Right lobe of liver (tissue), 4 donors: ENCODE data around the gene UGT2B15.
"Not testable (repeated sequence)": the region's sequence is repeated elsewhere in the genome, so short reads cannot be mapped to it uniquely, and the experiment has no call there.

Experiments
- POLR2A ChIP-seq: fragments of 450-650 bp; IDR thresholded peaks from one replicate; pipeline ENCODE4 v1.6.1; 2017; ENCODE audit warnings: antibody characterized with exemption, mild to moderate bottlenecking
- TF ChIP-seq, protein P1 (sequence below), 4 donors: fragments of 200-600 bp in 3 of 4; fragments of 450-650 bp in 1 of 4; IDR thresholded peaks; one replicate each; pipeline versions ENCODE4 v1.5.1 to v1.8.0; 2016 to 2022; ENCODE audit warnings: antibody characterized with exemption in 4 of 4, mild to moderate bottlenecking in 2 of 4
- donor health status: DM: no; HTN: no; CAD: no.
- donor health status: DM: no; HTN: no; CAD: no.
- donor health status: DM: no; HTN: yes; CAD: no.

GRCh38 chr4:68668537-68669163, 1.8 kb downstream of the UGT2B15 start:
- TF ChIP-seq, protein P1, sequence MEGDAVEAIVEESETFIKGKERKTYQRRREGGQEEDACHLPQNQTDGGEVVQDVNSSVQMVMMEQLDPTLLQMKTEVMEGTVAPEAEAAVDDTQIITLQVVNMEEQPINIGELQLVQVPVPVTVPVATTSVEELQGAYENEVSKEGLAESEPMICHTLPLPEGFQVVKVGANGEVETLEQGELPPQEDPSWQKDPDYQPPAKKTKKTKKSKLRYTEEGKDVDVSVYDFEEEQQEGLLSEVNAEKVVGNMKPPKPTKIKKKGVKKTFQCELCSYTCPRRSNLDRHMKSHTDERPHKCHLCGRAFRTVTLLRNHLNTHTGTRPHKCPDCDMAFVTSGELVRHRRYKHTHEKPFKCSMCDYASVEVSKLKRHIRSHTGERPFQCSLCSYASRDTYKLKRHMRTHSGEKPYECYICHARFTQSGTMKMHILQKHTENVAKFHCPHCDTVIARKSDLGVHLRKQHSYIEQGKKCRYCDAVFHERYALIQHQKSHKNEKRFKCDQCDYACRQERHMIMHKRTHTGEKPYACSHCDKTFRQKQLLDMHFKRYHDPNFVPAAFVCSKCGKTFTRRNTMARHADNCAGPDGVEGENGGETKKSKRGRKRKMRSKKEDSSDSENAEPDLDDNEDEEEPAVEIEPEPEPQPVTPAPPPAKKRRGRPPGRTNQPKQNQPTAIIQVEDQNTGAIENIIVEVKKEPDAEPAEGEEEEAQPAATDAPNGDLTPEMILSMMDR (IDR thresholded peaks at IDR 0.05) = not testable (repeated sequence)
- not testable (repeated sequence) for TF ChIP-seq POLR2A
